NCI-H82 (cell line): ENCODE data around the gene PRKCA.
A peak's percentile ranks its signal among the peaks of the same experiment; 100 is the strongest.
"Not testable (repeated sequence)": the region's sequence is repeated elsewhere in the genome, so short reads cannot be mapped to it uniquely, and the experiment has no call there.

Experiments
- DNase-seq: peaks from one replicate; lab custom pipeline; 2025; lab: John Stamatoyannopoulos, UW

The PRKCA gene

DNA sequence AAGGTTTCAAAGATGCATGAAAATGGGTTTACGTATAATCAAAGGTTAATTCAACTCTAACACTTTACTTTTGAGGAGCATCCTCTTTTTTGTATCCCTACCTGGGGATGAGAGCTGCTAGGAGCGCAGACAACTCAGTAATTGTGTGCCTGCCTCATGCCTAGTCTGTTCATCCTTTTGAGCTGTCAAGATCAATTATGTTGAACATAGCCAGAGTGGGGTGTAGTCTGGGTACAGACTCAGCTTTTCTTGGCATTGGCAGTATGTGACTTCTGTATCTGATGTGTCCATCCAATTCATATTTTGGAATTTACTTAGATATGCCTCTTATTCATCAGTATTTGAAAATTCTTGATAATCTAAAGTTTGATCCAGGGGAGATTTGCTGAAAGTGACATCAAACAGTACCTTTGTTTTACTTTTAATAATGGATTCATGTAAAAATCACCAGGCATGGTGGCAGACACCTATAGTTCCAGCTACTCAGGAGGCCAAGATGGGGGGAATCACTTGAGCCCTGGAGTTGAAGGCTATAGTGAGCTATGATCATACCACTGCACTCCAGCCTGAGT is 24.1 kb downstream of the PRKCA start:
- DNase-seq, result no peak

DNA sequence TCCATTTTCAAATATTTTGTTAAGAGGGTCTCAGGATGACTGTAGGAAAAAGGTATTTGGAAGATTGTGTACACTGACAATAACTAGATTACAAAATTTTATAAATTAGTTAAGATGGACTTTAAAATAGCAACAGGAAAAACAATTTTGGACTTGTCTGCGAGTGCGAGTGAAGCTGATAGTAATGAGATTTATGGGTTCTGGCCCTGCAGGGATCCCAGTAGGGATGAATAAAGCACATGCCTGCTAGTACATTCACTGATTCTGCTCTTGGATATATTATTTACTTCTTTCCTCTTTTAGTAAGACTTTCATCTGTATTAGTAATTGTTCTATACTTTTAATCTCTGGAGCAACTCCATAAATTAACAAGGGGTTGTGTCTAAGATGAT is 28.2 kb downstream of the PRKCA start:
- DNase-seq, result peak; percentile 2

- no peak for DNase-seq
Measured at GRCh38 chr17:66331038-66331816, 28.8 kb downstream of the PRKCA start.

- DNase-seq, result no peak
Measured at GRCh38 chr17:66335797-66336196, 33.4 kb downstream of the PRKCA start.

GRCh38 chr17:66337268-66337667 is 34.9 kb downstream of the PRKCA start:
- DNase-seq, result no peak

- no peak for DNase-seq
Measured at GRCh38 chr17:66337866-66338485, 35.6 kb downstream of the PRKCA start.

DNA sequence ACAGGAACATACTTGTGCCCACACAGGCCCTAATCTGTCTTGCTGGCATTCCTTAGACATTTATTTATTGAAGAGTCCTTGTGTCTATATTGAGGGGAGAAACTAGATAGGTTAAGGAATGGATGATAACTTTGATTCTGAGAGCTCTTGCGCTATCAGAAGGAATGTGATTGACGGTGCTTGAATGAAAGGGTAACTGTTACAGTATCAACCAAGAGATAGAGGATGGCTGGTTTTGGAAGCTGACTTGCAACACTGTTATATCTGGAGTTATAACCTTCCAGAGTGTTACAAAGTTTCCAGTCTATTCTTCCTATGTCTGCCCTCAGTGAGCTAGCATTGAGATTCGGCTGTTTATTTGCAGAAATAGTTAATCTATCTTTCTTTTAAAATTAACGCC is 36.5 kb downstream of the PRKCA start:
- DNase-seq, result no peak

DNA sequence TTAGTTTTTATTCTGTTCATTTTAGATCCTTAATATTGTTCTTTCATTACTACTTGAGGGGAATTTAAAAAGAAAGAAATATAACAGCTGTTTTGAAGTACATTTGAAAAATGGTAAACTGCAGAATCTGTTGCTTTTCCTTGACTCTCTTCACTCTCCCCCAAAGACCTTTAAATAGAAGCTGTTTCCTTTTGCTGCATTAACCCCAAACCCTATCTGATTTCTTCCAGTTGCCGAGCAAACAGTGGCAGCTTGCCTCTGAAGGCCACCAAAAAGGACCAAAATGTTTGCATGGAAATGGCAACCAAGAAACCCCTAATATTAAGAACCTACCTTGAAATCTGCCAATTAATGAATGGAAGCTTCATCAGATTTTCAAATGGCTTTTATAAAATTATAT is 37.1 kb downstream of the PRKCA start:
- no peak for DNase-seq

- DNase-seq, result no peak
Measured at GRCh38 chr17:66340720-66341119, 38.3 kb downstream of the PRKCA start.

GRCh38 chr17:66341462-66341861 is 39.0 kb downstream of the PRKCA start:
- DNase-seq, result no peak

DNA sequence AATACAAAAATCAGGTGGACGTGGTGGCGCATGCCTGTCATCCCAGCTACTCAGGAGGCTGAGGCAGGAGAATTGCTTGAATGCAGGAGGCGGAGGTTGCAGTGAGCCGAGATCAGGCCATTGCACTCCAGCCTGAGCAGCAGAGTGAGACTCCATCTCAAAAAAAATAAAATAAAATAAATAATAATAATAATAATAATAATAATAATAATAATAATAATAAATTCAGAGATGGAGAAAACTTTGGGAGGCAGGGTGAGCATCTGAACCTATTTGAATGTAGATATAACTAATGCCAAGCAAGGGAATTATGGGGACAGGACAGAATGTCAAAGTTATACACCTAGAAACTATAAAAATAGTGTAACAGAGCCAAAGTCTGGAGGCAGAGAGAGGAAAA is 39.9 kb downstream of the PRKCA start:
- not testable (repeated sequence) for DNase-seq

- no peak for DNase-seq
Measured at GRCh38 chr17:66343531-66344078, 41.2 kb downstream of the PRKCA start.

- no peak for DNase-seq
Measured at GRCh38 chr17:66344473-66344872, 42.1 kb downstream of the PRKCA start.

DNA sequence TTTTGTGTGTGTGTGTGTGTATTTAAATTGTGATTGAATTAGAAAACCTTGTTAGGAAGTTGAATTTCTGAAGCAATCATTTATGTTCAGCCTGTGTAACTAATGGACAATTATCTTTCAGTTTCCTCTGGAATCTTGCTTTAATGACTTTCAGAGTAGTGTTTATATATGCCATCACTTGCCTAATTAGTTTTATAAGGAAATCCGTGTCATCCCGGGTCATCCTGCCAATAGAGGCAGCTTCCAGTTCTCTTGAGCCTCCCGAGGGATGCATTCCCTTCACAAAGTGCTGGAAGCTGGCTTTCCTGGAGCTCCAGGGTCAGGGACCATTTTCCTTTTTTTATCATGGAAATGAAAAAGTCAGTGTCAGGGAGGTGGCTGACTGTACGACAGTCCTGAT is 42.9 kb downstream of the PRKCA start:
- peak; percentile 2 for DNase-seq

- DNase-seq, result not testable (repeated sequence)
Measured at GRCh38 chr17:66345949-66346638, 43.7 kb downstream of the PRKCA start.

DNA sequence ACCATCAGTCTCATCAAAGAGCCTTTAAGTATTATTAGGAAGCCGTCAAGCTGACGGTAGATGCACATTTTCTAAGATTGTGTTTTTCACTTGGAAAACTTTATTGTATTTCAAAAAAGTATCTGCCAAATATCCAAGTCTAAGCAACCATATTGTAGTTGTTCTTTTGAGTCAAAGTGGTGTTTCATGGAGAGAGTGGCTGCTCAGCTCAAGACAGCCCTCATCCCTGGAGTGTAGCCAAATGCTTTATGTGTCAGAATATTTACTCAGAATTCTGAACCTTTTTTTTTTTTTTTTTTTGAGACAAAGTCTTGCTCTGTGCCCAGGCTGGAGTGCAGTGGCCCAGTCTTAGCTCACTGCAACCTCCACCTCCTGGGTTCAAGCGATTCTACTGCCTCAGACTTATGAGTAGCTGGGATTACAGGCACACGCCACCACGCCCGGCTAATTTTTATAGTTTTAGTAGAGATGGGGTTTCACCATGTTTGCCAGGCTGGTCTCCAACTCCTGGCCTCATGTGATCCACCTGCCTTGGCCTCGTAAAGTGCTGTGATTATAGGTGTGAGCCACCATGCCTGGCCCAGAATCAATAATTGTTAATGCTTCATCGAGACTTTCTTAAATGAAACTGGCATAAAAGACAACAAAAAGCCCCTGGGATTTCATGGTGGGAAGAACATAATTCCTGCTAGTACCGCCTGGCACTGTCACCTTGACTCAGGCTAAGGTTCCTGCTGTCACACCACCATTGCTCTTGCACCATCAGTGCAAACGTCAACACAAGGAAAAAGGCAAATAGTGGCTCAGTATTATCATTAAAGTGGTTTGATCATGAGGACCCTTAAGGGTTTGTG is 45.5 kb downstream of the PRKCA start:
- DNase-seq, result no peak

- DNase-seq, result peak; percentile 21
Measured at GRCh38 chr17:66348584-66349165, 46.3 kb downstream of the PRKCA start.

DNA sequence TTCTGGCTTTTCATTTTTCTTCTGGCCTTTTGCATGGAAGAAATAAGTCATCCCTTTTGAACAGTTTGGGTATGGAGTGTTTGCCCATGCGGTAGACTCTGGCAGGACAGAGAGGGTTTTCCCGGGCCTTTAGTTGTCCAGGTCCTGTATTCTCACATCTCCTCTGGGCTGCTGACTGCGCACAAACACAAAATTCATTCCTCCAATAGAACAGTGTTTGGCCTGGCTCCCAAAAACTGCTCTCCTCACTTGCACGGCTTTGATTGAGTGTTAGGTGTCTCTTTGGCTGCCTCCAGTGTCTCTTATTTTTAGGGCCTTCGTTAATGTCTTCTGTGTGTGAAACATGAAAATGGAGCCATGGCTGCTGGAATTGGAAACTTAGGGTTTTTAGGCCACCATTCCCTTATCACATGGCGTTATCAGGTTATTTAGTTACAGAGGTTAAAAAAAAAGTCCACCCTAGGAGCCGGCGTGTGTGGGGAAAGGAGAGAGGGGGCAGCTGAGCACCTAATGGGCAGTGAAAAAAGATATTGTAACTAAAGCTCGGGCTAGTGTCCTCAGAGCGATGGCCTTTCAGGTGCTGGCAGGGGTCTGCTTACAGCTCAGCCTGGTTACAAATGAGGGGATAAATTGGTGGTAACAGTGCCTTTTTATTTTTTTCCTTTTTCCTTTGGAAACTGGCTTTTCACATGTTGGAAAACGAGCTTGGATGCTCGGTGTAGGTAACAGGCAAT is 47.3 kb downstream of the PRKCA start:
- no peak for DNase-seq

GRCh38 chr17:66350576-66350975 is 48.2 kb downstream of the PRKCA start:
- not testable (repeated sequence) for DNase-seq

GRCh38 chr17:66351033-66351432 is 48.6 kb downstream of the PRKCA start:
- no peak for DNase-seq
